ENCODE measurements around the gene TXNDC17.

TXNDC17 gene

DNA sequence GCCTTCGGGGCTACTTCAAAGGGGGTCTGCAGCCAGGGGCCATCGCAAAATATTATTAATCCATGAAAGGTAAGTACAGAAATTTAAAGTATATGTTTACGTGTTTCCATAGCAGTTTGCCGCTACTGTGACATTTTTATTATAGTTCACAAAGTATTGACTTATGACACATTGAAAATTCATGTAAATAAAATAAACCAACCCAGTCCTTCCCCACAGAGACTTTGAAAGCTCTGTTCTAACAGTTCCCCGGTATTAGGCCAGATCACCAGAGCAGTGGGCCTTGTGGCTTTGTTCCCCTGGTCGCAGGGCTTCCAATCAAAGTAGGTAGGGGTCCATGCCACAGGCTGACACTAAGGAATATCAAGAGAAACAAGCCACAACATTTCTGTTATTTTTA lies 14.2 kb upstream of the TXNDC17 start:
- no peak overlapping the region for H4K12ac ChIP-seq (ENCODE audit: low read depth, low read length)
- no peak overlapping the region for H3K4me2 ChIP-seq (ENCODE audit: low read length)
- H2BK5ac ChIP-seq (ENCODE audit: low read depth, low read length, poor library complexity) = no peak overlapping the region
- H4K91ac ChIP-seq (ENCODE audit: low read depth, low read length) = no peak overlapping the region
- peaks cover 6 to 21% of the 10 kb centered on the region in 2 experiments for H3K36me3 ChIP-seq (ENCODE audit: control insufficient read depth in 1 of 2, insufficient read depth in 2 of 2, low read length in 2 of 2)
- no peak overlapping the region for H3K27ac ChIP-seq (ENCODE audit: low read depth, low read length)
- H3K79me2 ChIP-seq (ENCODE audit: control insufficient read depth, insufficient read depth, low read length, poor library complexity) = no peaks in the 10 kb centered on the region
- no CpG with 5 or more reads among the region's 6 CpGs for WGBS (ENCODE audit: extremely low coverage, insufficient coverage, insufficient read length)
- no peaks in the 10 kb centered on the region for H3K9me3 ChIP-seq (ENCODE audit: insufficient read depth, low read depth, low read length)
- H2BK120ac ChIP-seq (ENCODE audit: insufficient read depth, low read length, poor library complexity) = no peak overlapping the region
- H3K4me1 ChIP-seq (ENCODE audit: control insufficient read depth in 1 of 2, insufficient read depth in 2 of 2, low read length in 2 of 2) = no peaks in the 10 kb centered on the region
- no peaks in the 10 kb centered on the region for H3K27me3 ChIP-seq (ENCODE audit: insufficient read depth, low read length)
- H2BK12ac ChIP-seq (ENCODE audit: low read length) = no peak overlapping the region
- H2AFZ ChIP-seq (ENCODE audit: insufficient read depth, low read length, poor library complexity) = no peak overlapping the region
- H3K23ac ChIP-seq (ENCODE audit: low read length) = no peak overlapping the region
- no peak overlapping the region for H3K4me3 ChIP-seq (ENCODE audit: low read depth, low read length)
- H3K14ac ChIP-seq (ENCODE audit: low read length) = no peak overlapping the region
- H3K9ac ChIP-seq (ENCODE audit: low read length) = no peak overlapping the region
- H2AK5ac ChIP-seq (ENCODE audit: low read length) = no peak overlapping the region
- no peak overlapping the region for H4K8ac ChIP-seq (ENCODE audit: low read depth, low read length)
- no peaks in the 10 kb centered on the region for H3K79me1 ChIP-seq (ENCODE audit: low read length)
- DNase-seq = no peak
- no peak overlapping the region for H3K18ac ChIP-seq (ENCODE audit: low read length)
- no peak overlapping the region for H3K4ac ChIP-seq (ENCODE audit: low read depth, low read length)

DNA sequence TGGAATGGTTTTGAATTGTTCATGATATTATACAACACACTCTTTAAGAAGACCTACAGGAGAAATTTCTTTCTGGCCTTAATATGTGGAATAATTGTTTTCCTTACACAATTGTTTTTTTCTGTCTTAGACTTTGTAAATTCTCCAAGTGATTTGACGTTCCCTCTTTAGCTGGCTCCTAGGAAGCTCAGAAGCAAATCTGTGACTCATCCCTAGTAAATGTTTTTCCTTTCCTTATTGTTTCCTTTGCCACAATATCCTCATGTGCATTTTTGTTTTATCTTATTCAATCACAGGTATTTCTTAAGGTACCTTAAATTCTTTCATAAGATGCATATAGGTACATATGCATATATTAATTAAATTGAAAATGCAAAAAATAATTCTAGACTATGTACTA lies 13.8 kb upstream of the TXNDC17 start:
- H4K91ac ChIP-seq (ENCODE audit: low read depth, low read length) = no peak overlapping the region

DNA sequence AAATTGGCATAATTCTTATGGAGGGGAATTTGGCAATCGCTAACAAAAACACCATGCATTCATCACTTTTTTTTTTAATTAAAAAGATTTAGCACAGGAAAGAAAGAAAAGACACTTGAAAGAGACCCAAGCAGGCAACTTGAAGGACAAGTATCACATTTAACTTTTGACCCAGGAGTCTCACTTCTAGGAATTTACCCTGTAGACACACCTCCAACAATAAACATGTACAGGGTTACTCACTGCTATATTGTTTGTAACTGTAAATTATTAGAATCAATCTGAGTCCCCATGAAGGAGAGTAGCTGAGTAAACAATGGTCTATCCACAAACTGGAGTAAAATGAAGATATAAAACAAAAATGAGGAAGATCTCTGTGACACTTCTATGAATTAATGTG lies 10.5 kb upstream of the TXNDC17 start:
- Histone ChIP-seq H3K9me3 (ENCODE audit: insufficient read depth, low read depth, low read length) (no peaks in the 10 kb centered on the region), H4K12ac (ENCODE audit: low read depth, low read length) (no peak overlapping the region), H3K4me3 (ENCODE audit: low read depth, low read length) (no peak overlapping the region), H3K4me1 (ENCODE audit: control insufficient read depth in 1 of 2, insufficient read depth in 2 of 2, low read length in 2 of 2) (no peaks in the 10 kb centered on the region), H3K14ac (ENCODE audit: low read length) (no peak overlapping the region), H2BK5ac (ENCODE audit: low read depth, low read length, poor library complexity) (no peak overlapping the region), H3K9ac (ENCODE audit: low read length) (no peak overlapping the region), H3K4me2 (ENCODE audit: low read length) (no peak overlapping the region), H2AFZ (ENCODE audit: insufficient read depth, low read length, poor library complexity) (no peak overlapping the region), H3K18ac (ENCODE audit: low read length) (no peak overlapping the region), H2BK120ac (ENCODE audit: insufficient read depth, low read length, poor library complexity) (no peak overlapping the region), H4K91ac (ENCODE audit: low read depth, low read length) (no peak overlapping the region), H3K4ac (ENCODE audit: low read depth, low read length) (no peak overlapping the region), H3K27me3 (ENCODE audit: insufficient read depth, low read length) (no peaks in the 10 kb centered on the region), H2BK12ac (ENCODE audit: low read length) (no peak overlapping the region), H3K27ac (ENCODE audit: low read depth, low read length) (no peak overlapping the region), H2AK5ac (ENCODE audit: low read length) (no peak overlapping the region), H3K79me1 (ENCODE audit: low read length) (no peaks in the 10 kb centered on the region), H3K36me3 (ENCODE audit: control insufficient read depth in 1 of 2, insufficient read depth in 2 of 2, low read length in 2 of 2) (peaks cover 5 to 17% of the 10 kb centered on the region in 2 experiments), H3K23ac (ENCODE audit: low read length) (no peak overlapping the region), H4K8ac (ENCODE audit: low read depth, low read length) (no peak overlapping the region), H3K79me2 (ENCODE audit: control insufficient read depth, insufficient read depth, low read length, poor library complexity) (no peaks in the 10 kb centered on the region)
- DNase-seq = no peak
- WGBS (ENCODE audit: extremely low coverage, insufficient coverage, insufficient read length) = no CpG with 5 or more reads among the region's 1 CpG

More for the DNA sequence above, 13.8 kb upstream of the TXNDC17 start:
- Histone ChIP-seq H2BK120ac (ENCODE audit: insufficient read depth, low read length, poor library complexity) (no peak overlapping the region), H3K79me2 (ENCODE audit: control insufficient read depth, insufficient read depth, low read length, poor library complexity) (no peaks in the 10 kb centered on the region), H3K4ac (ENCODE audit: low read depth, low read length) (no peak overlapping the region), H3K4me2 (ENCODE audit: low read length) (no peak overlapping the region), H2BK12ac (ENCODE audit: low read length) (no peak overlapping the region), H4K8ac (ENCODE audit: low read depth, low read length) (no peak overlapping the region), H3K9ac (ENCODE audit: low read length) (no peak overlapping the region), H3K27ac (ENCODE audit: low read depth, low read length) (no peak overlapping the region), H4K12ac (ENCODE audit: low read depth, low read length) (no peak overlapping the region), H3K36me3 (ENCODE audit: control insufficient read depth in 1 of 2, insufficient read depth in 2 of 2, low read length in 2 of 2) (peaks cover 8 to 21% of the 10 kb centered on the region in 2 experiments), H3K9me3 (ENCODE audit: insufficient read depth, low read depth, low read length) (no peaks in the 10 kb centered on the region), H3K23ac (ENCODE audit: low read length) (no peak overlapping the region), H3K18ac (ENCODE audit: low read length) (no peak overlapping the region), H2AK5ac (ENCODE audit: low read length) (no peak overlapping the region), H3K4me3 (ENCODE audit: low read depth, low read length) (no peak overlapping the region), H2AFZ (ENCODE audit: insufficient read depth, low read length, poor library complexity) (no peak overlapping the region), H3K79me1 (ENCODE audit: low read length) (no peaks in the 10 kb centered on the region), H3K4me1 (ENCODE audit: control insufficient read depth in 1 of 2, insufficient read depth in 2 of 2, low read length in 2 of 2) (no peaks in the 10 kb centered on the region), H3K27me3 (ENCODE audit: insufficient read depth, low read length) (no peaks in the 10 kb centered on the region), H2BK5ac (ENCODE audit: low read depth, low read length, poor library complexity) (no peak overlapping the region), H3K14ac (ENCODE audit: low read length) (no peak overlapping the region)
- DNase-seq = no peak
- no CpG with 5 or more reads among the region's 1 CpG for WGBS (ENCODE audit: extremely low coverage, insufficient coverage, insufficient read length)

DNA sequence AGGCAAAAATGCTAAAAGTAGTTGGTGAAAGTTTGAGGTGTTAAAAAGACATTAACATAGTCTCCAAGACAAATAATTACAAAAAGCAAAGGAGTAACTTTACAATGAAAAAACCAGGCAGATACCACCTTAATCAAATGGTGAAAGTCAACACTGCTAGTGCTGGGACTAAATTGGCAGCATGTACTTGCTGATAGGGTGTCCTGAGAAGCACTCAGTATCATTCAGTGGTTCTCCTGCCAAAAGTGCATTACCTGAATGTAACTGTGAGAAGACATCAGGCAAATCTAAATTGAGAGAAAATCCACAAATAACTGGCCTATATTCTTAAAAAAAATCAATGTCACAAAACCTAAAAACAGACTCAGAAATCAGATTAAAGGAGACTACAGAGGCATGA lies 8.3 kb upstream of the TXNDC17 start:
- peaks cover 3 to 13% of the 10 kb centered on the region in 2 experiments for H3K36me3 ChIP-seq (ENCODE audit: control insufficient read depth in 1 of 2, insufficient read depth in 2 of 2, low read length in 2 of 2)

More for the DNA sequence above, 8.3 kb upstream of the TXNDC17 start:
- H3K14ac ChIP-seq (ENCODE audit: low read length) = no peak overlapping the region
- no peak overlapping the region for H2AK5ac ChIP-seq (ENCODE audit: low read length)
- no peak overlapping the region for H2BK12ac ChIP-seq (ENCODE audit: low read length)
- no peak for DNase-seq
- H3K4me3 ChIP-seq (ENCODE audit: low read depth, low read length) = no peak overlapping the region
- H3K4ac ChIP-seq (ENCODE audit: low read depth, low read length) = no peak overlapping the region
- H2BK120ac ChIP-seq (ENCODE audit: insufficient read depth, low read length, poor library complexity) = no peak overlapping the region
- H3K27me3 ChIP-seq (ENCODE audit: insufficient read depth, low read length) = no peaks in the 10 kb centered on the region
- no peaks in the 10 kb centered on the region for H3K4me1 ChIP-seq (ENCODE audit: control insufficient read depth in 1 of 2, insufficient read depth in 2 of 2, low read length in 2 of 2)
- H4K12ac ChIP-seq (ENCODE audit: low read depth, low read length) = no peak overlapping the region
- H4K8ac ChIP-seq (ENCODE audit: low read depth, low read length) = no peak overlapping the region
- H3K79me2 ChIP-seq (ENCODE audit: control insufficient read depth, insufficient read depth, low read length, poor library complexity) = no peaks in the 10 kb centered on the region
- no peak overlapping the region for H3K18ac ChIP-seq (ENCODE audit: low read length)
- no peak overlapping the region for H3K9ac ChIP-seq (ENCODE audit: low read length)
- H3K4me2 ChIP-seq (ENCODE audit: low read length) = no peak overlapping the region
- no peak overlapping the region for H3K27ac ChIP-seq (ENCODE audit: low read depth, low read length)
- no peaks in the 10 kb centered on the region for H3K9me3 ChIP-seq (ENCODE audit: insufficient read depth, low read depth, low read length)
- no peak overlapping the region for H4K91ac ChIP-seq (ENCODE audit: low read depth, low read length)
- no peak overlapping the region for H2BK5ac ChIP-seq (ENCODE audit: low read depth, low read length, poor library complexity)
- no peak overlapping the region for H3K23ac ChIP-seq (ENCODE audit: low read length)
- H3K79me1 ChIP-seq (ENCODE audit: low read length) = no peaks in the 10 kb centered on the region
- no peak overlapping the region for H2AFZ ChIP-seq (ENCODE audit: insufficient read depth, low read length, poor library complexity)
